ENCODE results near the gene LRP1-AS. TPM values are rescaled to one million over a fixed set of nuclear protein-coding genes. Genes with fewer than 3 reads are reported as not detected.

Gene LRP1-AS
- not detected for total RNA-seq
- long read RNA-seq, result 0 reads

- DNase-seq (ENCODE audit: low spot score), result no peak
- intact Hi-C loops (cut with DNase I), result no loop called here
Measured at GRCh38 chr12:57146961-57147944, at the start of gene LRP1-AS. LRP1-AS (minus strand) TSS chr12:57147619.

- intact Hi-C loops (cut with DNase I), result no loop called here
- DNase-seq (ENCODE audit: low spot score), result no peak
Measured at GRCh38 chr12:57196956-57197355, 49.5 kb upstream of the LRP1-AS start.

GRCh38 chr12:57196439-57196838 lies 49.0 kb upstream of the LRP1-AS start:
- intact Hi-C loops (cut with DNase I), result no loop called here

GRCh38 chr12:57195611-57196371 lies 48.4 kb upstream of the LRP1-AS start:
- intact Hi-C loops (cut with DNase I), result no loop called here
- DNase-seq (ENCODE audit: low spot score), result no peak

More at GRCh38 chr12:57196439-57196838, 49.0 kb upstream of the LRP1-AS start:
- DNase-seq (ENCODE audit: low spot score), result no peak

GRCh38 chr12:57195186-57195585 lies 47.8 kb upstream of the LRP1-AS start:
- DNase-seq (ENCODE audit: low spot score), result no peak
- intact Hi-C loops (cut with DNase I), result no loop called here

DNA sequence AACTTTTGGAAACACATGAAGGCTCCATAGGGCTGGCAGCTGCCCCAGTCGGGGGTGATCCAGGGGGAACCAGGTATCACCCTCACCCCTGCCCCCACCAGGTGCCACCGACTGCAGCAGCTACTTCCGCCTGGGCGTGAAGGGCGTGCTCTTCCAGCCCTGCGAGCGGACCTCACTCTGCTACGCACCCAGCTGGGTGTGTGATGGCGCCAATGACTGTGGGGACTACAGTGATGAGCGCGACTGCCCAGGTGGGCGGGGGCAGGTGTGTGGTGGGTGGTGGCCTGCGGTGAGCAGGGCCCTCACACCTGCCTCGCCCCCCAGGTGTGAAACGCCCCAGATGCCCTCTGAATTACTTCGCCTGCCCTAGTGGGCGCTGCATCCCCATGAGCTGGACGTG lies 46.8 kb upstream of the LRP1-AS start:
- intact Hi-C loops (cut with DNase I), result no loop called here
- DNase-seq (ENCODE audit: low spot score), result no peak

DNA sequence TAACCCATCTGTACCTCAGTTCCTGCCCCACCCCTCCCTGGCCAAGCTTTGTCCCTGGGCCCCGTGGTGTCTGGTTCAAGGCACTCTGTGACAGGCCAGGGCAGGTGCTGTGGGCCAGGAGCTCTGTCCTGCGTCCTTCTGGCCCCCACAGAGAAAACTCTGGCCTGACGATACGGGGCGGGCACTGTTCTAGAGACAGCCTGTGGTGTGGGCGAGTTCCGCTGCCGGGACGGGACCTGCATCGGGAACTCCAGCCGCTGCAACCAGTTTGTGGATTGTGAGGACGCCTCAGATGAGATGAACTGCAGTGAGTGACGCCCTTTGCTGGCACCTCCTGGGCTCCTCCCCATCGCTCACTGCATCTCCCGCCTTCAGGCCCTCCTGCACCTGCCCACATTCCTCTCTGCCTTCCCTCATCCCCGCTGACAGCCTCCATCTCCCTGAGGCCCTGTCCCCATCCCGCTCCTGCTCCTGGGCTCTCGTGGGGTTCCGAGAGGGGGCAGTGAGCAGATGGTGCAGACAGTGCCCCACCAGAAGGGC lies 46.4 kb upstream of the LRP1-AS start:
- DNase-seq (ENCODE audit: low spot score), result no peak
- intact Hi-C loops (cut with DNase I), result no loop called here

GRCh38 chr12:57192920-57193319 lies 45.5 kb upstream of the LRP1-AS start:
- intact Hi-C loops (cut with DNase I), result no loop called here
- no peak for DNase-seq (ENCODE audit: low spot score)

- DNase-seq (ENCODE audit: low spot score), result no peak
- intact Hi-C loops (cut with DNase I), result no loop called here
Measured at GRCh38 chr12:57191410-57191809, 44.0 kb upstream of the LRP1-AS start.

GRCh38 chr12:57190821-57191220 lies 43.4 kb upstream of the LRP1-AS start:
- DNase-seq (ENCODE audit: low spot score), result no peak

GRCh38 chr12:57190037-57190436 lies 42.6 kb upstream of the LRP1-AS start:
- no peak for DNase-seq (ENCODE audit: low spot score)
- intact Hi-C loops (cut with DNase I), result no loop called here

More at GRCh38 chr12:57190821-57191220, 43.4 kb upstream of the LRP1-AS start:
- intact Hi-C loops (cut with DNase I), result no loop called here

DNA sequence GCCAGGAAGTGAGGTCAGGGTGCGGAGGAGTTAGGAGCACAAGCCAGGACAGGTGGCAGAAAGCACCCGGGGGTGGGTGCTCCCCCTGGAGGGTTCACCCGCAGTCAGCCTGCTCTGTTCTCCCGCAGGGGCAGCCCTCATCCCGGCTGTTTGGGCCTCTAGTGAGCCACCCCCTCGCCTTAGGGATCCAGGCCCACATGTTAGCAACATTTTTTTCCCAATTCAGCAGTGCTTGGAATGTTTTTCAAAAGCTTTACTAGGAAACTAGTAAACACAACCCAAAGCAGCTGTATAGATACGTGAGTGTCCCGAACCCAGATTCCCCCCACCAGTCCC lies 40.6 kb upstream of the LRP1-AS start:
- intact Hi-C loops (cut with DNase I), result no loop called here
- DNase-seq (ENCODE audit: low spot score), result no peak

- intact Hi-C loops (cut with DNase I), result no loop called here
Measured at GRCh38 chr12:57187222-57188089, 40.0 kb upstream of the LRP1-AS start.

DNA sequence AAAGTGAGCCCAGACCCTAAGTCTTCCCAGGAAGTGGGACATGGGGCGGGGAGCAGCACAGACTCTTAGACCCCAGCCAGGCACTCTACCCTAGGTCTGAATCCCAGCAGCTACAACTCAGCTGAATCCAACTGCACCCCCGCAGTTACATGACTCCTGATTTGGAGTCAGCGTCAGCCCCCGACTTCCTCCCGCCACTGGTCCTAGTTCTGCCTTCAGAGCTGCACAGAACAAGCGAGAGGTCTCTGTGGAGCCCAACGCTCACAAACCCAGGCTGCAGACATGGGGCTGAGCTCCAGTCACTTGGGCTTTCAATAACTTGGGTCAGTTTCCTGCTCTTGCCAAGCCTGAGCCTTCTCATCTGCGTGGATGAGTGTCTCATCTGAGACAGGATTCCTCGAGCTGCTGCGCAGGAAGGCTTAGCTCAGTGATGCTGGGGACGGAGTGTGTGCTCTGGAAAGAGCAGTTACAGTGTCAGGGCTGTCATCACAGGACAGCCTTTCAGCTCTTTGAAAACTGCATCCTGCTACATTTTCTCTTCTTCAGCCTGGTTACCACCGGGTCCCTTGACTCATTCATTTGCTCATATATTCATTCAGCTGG lies 38.6 kb upstream of the LRP1-AS start:
- DNase-seq (ENCODE audit: low spot score), result no peak
- intact Hi-C loops (cut with DNase I), result no loop called here

More at GRCh38 chr12:57187222-57188089, 40.0 kb upstream of the LRP1-AS start:
- no peak for DNase-seq (ENCODE audit: low spot score)

DNA sequence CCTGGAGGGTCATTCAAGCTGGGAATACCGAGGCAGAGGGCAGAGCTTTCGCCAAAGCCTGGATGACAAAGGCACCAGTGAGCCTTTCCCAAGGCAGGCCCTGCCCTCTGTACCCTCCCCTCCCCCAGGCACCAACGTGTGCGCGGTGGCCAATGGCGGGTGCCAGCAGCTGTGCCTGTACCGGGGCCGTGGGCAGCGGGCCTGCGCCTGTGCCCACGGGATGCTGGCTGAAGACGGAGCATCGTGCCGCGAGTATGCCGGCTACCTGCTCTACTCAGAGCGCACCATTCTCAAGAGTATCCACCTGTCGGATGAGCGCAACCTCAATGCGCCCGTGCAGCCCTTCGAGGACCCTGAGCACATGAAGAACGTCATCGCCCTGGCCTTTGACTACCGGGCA lies 38.0 kb upstream of the LRP1-AS start:
- intact Hi-C loops (cut with DNase I), result no loop called here
- no peak for DNase-seq (ENCODE audit: low spot score)

- intact Hi-C loops (cut with DNase I), result loop anchor here (1.0 to 5.0 kb wide), 2 partner anchors 60 to 117 kb away; no protein-coding TSS in a partner anchor
- no peak for DNase-seq (ENCODE audit: low spot score)
Measured at GRCh38 chr12:57183939-57184725, 36.7 kb upstream of the LRP1-AS start.

DNA sequence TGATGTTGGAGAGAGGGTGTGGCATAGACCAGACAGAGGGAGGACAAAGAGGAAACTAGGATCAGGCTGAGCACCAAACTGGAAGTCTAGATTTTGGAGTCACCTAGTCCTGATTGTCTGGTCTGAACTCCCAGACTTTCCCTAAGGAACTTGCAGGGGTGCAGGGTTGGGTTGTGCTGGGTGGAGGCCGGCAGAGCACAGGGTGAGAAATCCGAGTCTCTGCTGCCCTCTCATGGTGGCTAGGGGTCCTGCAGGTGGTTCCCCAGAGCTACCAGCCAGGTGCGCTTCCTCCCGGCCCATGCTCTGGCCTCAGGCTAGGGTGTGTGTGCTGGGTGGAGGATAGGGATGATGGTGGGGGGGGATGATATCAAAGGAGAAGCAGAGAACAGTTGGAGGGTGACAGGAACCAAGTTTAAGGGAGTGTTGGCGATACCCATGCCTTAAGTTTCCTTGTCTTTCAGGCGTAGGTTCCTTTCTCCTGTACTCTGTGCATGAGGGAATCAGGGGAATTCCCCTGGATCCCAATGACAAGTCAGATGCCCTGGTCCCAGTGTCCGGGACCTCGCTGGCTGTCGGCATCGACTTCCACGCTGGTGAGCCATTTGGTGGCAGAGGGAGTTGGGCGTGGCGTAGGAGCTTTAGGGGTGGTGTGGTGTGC lies 35.6 kb upstream of the LRP1-AS start:
- intact Hi-C loops (cut with DNase I), result loop anchor here (1.0 to 5.0 kb wide), 2 partner anchors 59 to 116 kb away; no protein-coding TSS in a partner anchor

More for the DNA sequence above, 35.6 kb upstream of the LRP1-AS start:
- DNase-seq (ENCODE audit: low spot score), result no peak
